HFFc6 (cell line): ENCODE measurements around the gene SELENOI. TPM values are rescaled to one million over a fixed set of nuclear protein-coding genes. Genes with fewer than 3 reads are reported as not detected.
"Not testable (repeated sequence)": the region's sequence is repeated elsewhere in the genome, so short reads cannot be mapped to it uniquely, and the experiment has no call there.

ENCODE experiments used
- DNase-seq: peaks from one replicate; pipeline ENCODE4 v3.0.0-alpha.2; 2018
- H3K27ac Mint-ChIP-seq: 2 replicates; pipeline ENCODE4 v1.8.0; 2020; ENCODE audit warnings: mild to moderate bottlenecking, mixed read lengths
- H3K27me3 Mint-ChIP-seq: 2 replicates; pipeline ENCODE4 v1.8.0; 2021; ENCODE audit warnings: mild to moderate bottlenecking, moderate library complexity, mixed read lengths; ENCODE audit not compliant: insufficient read depth
- H3K36me3 Mint-ChIP-seq: 2 replicates; pipeline ENCODE4 v1.8.0; 2021; ENCODE audit warnings: low read depth, mixed read lengths
- H3K4me1 Mint-ChIP-seq: 2 replicates; pipeline ENCODE4 v1.8.0; 2020; ENCODE audit warnings: low read depth, mixed read lengths
- H3K4me3 Mint-ChIP-seq: 2 replicates; pipeline ENCODE4 v1.8.0; 2020; ENCODE audit warnings: mild to moderate bottlenecking, moderate library complexity, mixed read lengths
- H3K9me3 Mint-ChIP-seq: 2 replicates; pipeline ENCODE4 v1.8.0; 2020; ENCODE audit warnings: mild to moderate bottlenecking, mixed read lengths
- CTCF ChIP-seq: fragments of 200-600 bp; sonication (generic); IDR thresholded peaks from 2 replicates; pipeline ENCODE4 v1.5.0; 2021; ENCODE audit warnings: antibody characterized with exemption, mild to moderate bottlenecking
- total RNA-seq, 6 experiments: library from RNA; stranded (reverse); fragmentation: NEBNext Ultra II Directional; extraction: Animal tissue kit (Norgen Biotek cat#: 25700); gene quantifications; 2 replicates in 1 of 6; 3 replicates in 5 of 6; pipeline ENCODE4 v1.2.3, GENCODE V29; 2021

The SELENOI gene
- total RNA-seq, 6 experiments from 2014 or later, result 22.7 to 31.4 (median 27.3) TPM

- Mint-ChIP-seq H3K36me3 (peaks cover 13% of the 10 kb centered on the region), H3K27ac (peak overlapping the region; percentile 32; the same call in 1 of the 2 replicates), H3K4me3 (no peak overlapping the region), H3K9me3 (no peaks in the 10 kb centered on the region), H3K4me1 (peaks cover 63% of the 10 kb centered on the region), H3K27me3 (peaks cover 2% of the 10 kb centered on the region; the same call in 1 of the 2 replicates)
- TF ChIP-seq CTCF, result no peak
- DNase-seq, result peak; percentile 30
Observed at GRCh38 chr2:26352892-26353291, 6.9 kb downstream of the SELENOI start.

- not testable (repeated sequence) for H3K9me3 Mint-ChIP-seq, H3K36me3 Mint-ChIP-seq, DNase-seq, H3K4me3 Mint-ChIP-seq, H3K27me3 Mint-ChIP-seq
- Mint-ChIP-seq H3K4me1 (peaks cover 61% of the 10 kb centered on the region), H3K27ac (0 out of 2 replicates have a peak overlapping the region, but pooled peaks have one; percentile 27)
Observed at GRCh38 chr2:26354469-26354868, 8.5 kb downstream of the SELENOI start.

GRCh38 chr2:26355038-26355995 is 9.4 kb downstream of the SELENOI start:
- Mint-ChIP-seq H3K4me1 (peaks cover 66% of the 10 kb centered on the region), H3K27me3 (peaks cover 2% of the 10 kb centered on the region; the same call in 1 of the 2 replicates), H3K9me3 (no peaks in the 10 kb centered on the region), H3K36me3 (peaks cover 7% of the 10 kb centered on the region; the same call in 1 of the 2 replicates), H3K27ac (peak overlapping the region; percentile 58), H3K4me3 (peak overlapping the region; percentile 54)
- DNase-seq, result peak; percentile 88
- no peak for TF ChIP-seq CTCF

GRCh38 chr2:26356111-26356510 is 10.2 kb downstream of the SELENOI start:
- Mint-ChIP-seq H3K27me3 (no peaks in the 10 kb centered on the region; the same call in 1 of the 2 replicates), H3K4me1 (peaks cover 66% of the 10 kb centered on the region), H3K4me3 (no peak overlapping the region), H3K9me3 (no peaks in the 10 kb centered on the region), H3K27ac (peak overlapping the region; percentile 58), H3K36me3 (peaks cover 5% of the 10 kb centered on the region; the same call in 1 of the 2 replicates)
- no peak for DNase-seq
- TF ChIP-seq CTCF, result no peak

- Mint-ChIP-seq H3K27me3 (no peaks in the 10 kb centered on the region; the same call in 1 of the 2 replicates), H3K36me3 (no peaks in the 10 kb centered on the region; the same call in 1 of the 2 replicates), H3K27ac (no peak overlapping the region), H3K4me1 (peaks cover 65% of the 10 kb centered on the region), H3K4me3 (no peak overlapping the region), H3K9me3 (no peaks in the 10 kb centered on the region)
- no peak for TF ChIP-seq CTCF
- DNase-seq, result no peak
Observed at GRCh38 chr2:26356771-26357170, 10.8 kb downstream of the SELENOI start.
